Measurements from ENCODE around the gene ALPK1.

DNA sequence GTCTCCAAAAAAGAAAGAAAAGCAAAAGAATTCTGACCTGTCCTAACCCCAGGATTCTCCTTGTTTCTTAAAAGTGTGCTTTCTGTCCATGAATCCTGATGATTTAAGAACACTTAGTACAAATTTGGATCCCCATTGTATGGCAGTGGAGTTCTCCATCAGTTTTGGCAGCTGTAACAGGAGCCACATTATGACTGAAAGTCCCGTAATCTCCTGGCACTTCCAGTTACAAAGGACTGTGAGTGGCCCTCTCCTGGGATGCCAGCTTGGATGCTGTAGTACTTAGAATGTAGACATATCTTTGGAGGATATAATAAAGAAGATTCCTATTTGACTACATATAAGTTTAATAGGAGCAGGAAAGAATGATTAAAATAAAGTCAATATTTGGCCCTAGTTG lies 44.9 kb upstream of the ALPK1 start:
- TF ChIP-seq, protein P1, sequence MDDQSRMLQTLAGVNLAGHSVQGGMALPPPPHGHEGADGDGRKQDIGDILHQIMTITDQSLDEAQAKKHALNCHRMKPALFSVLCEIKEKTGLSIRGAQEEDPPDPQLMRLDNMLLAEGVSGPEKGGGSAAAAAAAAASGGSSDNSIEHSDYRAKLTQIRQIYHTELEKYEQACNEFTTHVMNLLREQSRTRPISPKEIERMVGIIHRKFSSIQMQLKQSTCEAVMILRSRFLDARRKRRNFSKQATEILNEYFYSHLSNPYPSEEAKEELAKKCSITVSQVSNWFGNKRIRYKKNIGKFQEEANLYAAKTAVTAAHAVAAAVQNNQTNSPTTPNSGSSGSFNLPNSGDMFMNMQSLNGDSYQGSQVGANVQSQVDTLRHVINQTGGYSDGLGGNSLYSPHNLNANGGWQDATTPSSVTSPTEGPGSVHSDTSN (IDR thresholded peaks at IDR 0.05) = no peak
- TF ChIP-seq, protein P2, sequence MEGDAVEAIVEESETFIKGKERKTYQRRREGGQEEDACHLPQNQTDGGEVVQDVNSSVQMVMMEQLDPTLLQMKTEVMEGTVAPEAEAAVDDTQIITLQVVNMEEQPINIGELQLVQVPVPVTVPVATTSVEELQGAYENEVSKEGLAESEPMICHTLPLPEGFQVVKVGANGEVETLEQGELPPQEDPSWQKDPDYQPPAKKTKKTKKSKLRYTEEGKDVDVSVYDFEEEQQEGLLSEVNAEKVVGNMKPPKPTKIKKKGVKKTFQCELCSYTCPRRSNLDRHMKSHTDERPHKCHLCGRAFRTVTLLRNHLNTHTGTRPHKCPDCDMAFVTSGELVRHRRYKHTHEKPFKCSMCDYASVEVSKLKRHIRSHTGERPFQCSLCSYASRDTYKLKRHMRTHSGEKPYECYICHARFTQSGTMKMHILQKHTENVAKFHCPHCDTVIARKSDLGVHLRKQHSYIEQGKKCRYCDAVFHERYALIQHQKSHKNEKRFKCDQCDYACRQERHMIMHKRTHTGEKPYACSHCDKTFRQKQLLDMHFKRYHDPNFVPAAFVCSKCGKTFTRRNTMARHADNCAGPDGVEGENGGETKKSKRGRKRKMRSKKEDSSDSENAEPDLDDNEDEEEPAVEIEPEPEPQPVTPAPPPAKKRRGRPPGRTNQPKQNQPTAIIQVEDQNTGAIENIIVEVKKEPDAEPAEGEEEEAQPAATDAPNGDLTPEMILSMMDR (IDR thresholded peaks at IDR 0.05) = no peak
